ENCODE data around the gene TRIM8.
"Not testable (repeated sequence)": the region's sequence is repeated elsewhere in the genome, so short reads cannot be mapped to it uniquely, and the experiment has no call there.

The TRIM8 gene

GRCh38 chr10:102651455-102652169, 7.3 kb downstream of the TRIM8 start:
- no peak for DNase-seq

- no peak for DNase-seq
Measured at GRCh38 chr10:102652170-102652916, 8.1 kb downstream of the TRIM8 start.

- DNase-seq, result no peak
Measured at GRCh38 chr10:102653060-102653459, 8.8 kb downstream of the TRIM8 start.

GRCh38 chr10:102654566-102654965, 10.3 kb downstream of the TRIM8 start:
- no peak for DNase-seq

- no peak for DNase-seq
Measured at GRCh38 chr10:102654969-102655368, 10.7 kb downstream of the TRIM8 start.

- DNase-seq, result no peak
Measured at GRCh38 chr10:102656026-102656425, 11.7 kb downstream of the TRIM8 start.

GRCh38 chr10:102656791-102657371, 12.6 kb downstream of the TRIM8 start:
- DNase-seq, result no peak

- DNase-seq, result no peak
Measured at GRCh38 chr10:102657451-102657850, 13.2 kb downstream of the TRIM8 start.

GRCh38 chr10:102657984-102658724, 13.9 kb downstream of the TRIM8 start:
- no peak for DNase-seq

GRCh38 chr10:102658802-102659201, 14.5 kb downstream of the TRIM8 start:
- DNase-seq, result no peak

- no peak for DNase-seq
Measured at GRCh38 chr10:102660888-102661657, 16.8 kb downstream of the TRIM8 start.

GRCh38 chr10:102661658-102662028, 17.4 kb downstream of the TRIM8 start:
- DNase-seq, result no peak

GRCh38 chr10:102665904-102666509, 21.7 kb downstream of the TRIM8 start:
- DNase-seq, result no peak

- DNase-seq, result not testable (repeated sequence)
Measured at GRCh38 chr10:102667411-102667810, 23.1 kb downstream of the TRIM8 start.

GRCh38 chr10:102668326-102669107, 24.2 kb downstream of the TRIM8 start:
- no peak for DNase-seq

GRCh38 chr10:102669206-102670064, 25.2 kb downstream of the TRIM8 start:
- DNase-seq, result no peak

GRCh38 chr10:102670065-102670670, 25.9 kb downstream of the TRIM8 start:
- DNase-seq, result no peak

- DNase-seq, result no peak
Measured at GRCh38 chr10:102670871-102671434, 26.7 kb downstream of the TRIM8 start.

GRCh38 chr10:102673236-102673818, 29.0 kb downstream of the TRIM8 start:
- DNase-seq, result no peak
